Tracheal epithelial cell (primary cell): ENCODE data around the gene SERPINB4. TPM values are rescaled to one million over a fixed set of nuclear protein-coding genes. Genes with fewer than 3 reads are reported as not detected.

Source experiments
- total RNA-seq: library from RNA; depleted of rRNA; stranded (reverse); fragments of >200 nt; gene quantifications from 2 replicates; pipeline ENCODE4 v1.2.1, GENCODE V29; 2014

Gene SERPINB4
- 8.1 and 10.8 TPM in 2 replicates for total RNA-seq

DNA sequence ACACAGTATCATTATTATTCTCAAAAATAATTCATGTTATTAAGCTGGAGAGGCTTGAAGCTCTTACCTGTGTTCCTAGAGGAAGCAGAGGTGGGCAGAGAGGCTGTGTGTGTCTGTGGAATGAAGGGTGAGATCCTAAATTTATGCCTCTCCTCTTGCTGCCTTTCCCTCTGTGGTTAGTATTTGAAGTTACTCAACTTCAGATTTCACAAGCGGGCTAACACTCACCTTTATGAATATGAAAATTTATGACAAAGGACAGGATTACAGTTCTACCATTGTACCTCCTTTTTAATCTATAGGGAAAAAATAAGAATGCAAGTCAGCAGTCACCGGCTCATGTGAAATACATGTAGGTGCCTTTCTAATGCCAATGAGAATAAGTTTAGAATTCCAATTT is at the start of gene SERPINB4:
Gene SERPINB4, minus strand, starts transcription at position 115 of the 400 bp plus-strand sequence. CDS start 679 bp downstream, outside the sequence.

DNA sequence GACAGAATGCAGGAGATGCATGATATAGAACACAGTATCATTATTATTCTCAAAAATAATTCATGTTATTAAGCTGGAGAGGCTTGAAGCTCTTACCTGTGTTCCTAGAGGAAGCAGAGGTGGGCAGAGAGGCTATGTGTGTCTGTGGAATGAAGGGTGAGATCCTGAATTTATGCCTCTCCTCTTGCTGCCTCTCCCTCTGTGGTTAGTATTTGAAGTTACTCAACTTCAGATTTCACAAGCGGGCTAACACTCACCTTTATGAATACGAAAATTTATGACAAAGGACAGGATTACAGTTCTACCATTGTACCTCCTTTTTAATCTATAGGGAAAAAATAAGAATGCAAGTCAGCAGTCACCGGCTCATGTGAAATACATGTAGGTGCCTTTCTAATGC is 17.7 kb upstream of the SERPINB4 start, which contains the start of gene SERPINB3:
Gene SERPINB3, minus strand, starts transcription at position 144 of the 400 bp plus-strand sequence. CDS start 677 bp downstream, outside the sequence.

Other genes with a start within 250 kb of the SERPINB4 start
- gene VPS4B, start 221.8 kb downstream of the SERPINB4 start, total RNA-seq, result 109 and 114 TPM in 2 replicates
- gene SERPINB5, start 167.3 kb downstream of the SERPINB4 start, total RNA-seq, result 883 and 1,115 TPM in 2 replicates
- 0.43 and 0.48 TPM in 2 replicates for gene SERPINB12, start 101.9 kb downstream of the SERPINB4 start, total RNA-seq
- 9.2 and 20.5 TPM in 2 replicates for gene SERPINB13, start 56.9 kb downstream of the SERPINB4 start, total RNA-seq
- 33.7 and 83.3 TPM in 2 replicates for gene SERPINB3, start 17.6 kb upstream of the SERPINB4 start, total RNA-seq
- gene SERPINB11, start 58.7 kb upstream of the SERPINB4 start, total RNA-seq, result not detected in 2 replicates
- 35.4 and 53.0 TPM in 2 replicates for gene SERPINB7, start 131.2 kb upstream of the SERPINB4 start, total RNA-seq
- gene SERPINB2, start 243.4 kb upstream of the SERPINB4 start, total RNA-seq, result 23.9 and 219 TPM in 2 replicates